SK-N-MC (cell line): ENCODE measurements around the gene KLHL20.
"Not testable (repeated sequence)": the region's sequence is repeated elsewhere in the genome, so short reads cannot be mapped to it uniquely, and the experiment has no call there.

Source experiments
- EZH2 ChIP-seq: fragments of 200-600 bp; sonication (generic); IDR thresholded peaks from one replicate; pipeline ENCODE4 v1.6.1; 2017; ENCODE audit warnings: antibody characterized with exemption
- FOXP2 ChIP-seq: optimal IDR thresholded peaks from 2 replicates; pipeline ENCODE3; 2011; ENCODE audit warnings: mild to moderate bottlenecking, moderate library complexity; ENCODE audit not compliant: insufficient read depth; ENCODE audit errors: extremely low read length, control extremely low read depth
- POLR2AphosphoS5 ChIP-seq: IDR thresholded peaks from 2 replicates; pipeline ENCODE4 v1.6.1; 2012; ENCODE audit warnings: mild to moderate bottlenecking, low read depth, low read length, borderline replicate concordance

- TF ChIP-seq FOXP2, EZH2, POLR2AphosphoS5: not testable (repeated sequence)
Measured at GRCh38 chr1:173813654-173814053, 98.9 kb downstream of the KLHL20 start.
